Measurements from ENCODE around the gene GJB6.

The GJB6 gene

DNA sequence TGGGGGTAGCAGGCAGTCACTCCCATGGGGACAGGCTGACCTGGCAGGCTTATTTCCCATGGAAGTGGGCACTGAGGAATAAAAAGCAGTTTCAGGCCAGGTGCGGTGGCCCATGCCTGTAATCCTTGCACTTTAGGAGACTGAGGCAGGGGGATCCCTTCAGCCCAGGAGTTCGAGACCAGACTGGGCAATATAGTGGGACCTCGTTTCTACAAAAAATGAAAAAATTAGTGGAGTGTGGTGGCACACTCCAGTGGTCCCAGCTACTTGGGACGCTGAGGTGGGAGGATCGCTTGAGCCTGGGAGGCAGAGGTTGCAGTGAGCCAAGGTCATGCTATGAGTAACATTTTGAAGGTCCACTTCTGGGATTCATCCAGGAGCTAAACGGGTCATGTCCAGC, 45.3 kb downstream of the GJB6 start:
- DNase-seq (ENCODE audit: low spot score), result no peak

DNA sequence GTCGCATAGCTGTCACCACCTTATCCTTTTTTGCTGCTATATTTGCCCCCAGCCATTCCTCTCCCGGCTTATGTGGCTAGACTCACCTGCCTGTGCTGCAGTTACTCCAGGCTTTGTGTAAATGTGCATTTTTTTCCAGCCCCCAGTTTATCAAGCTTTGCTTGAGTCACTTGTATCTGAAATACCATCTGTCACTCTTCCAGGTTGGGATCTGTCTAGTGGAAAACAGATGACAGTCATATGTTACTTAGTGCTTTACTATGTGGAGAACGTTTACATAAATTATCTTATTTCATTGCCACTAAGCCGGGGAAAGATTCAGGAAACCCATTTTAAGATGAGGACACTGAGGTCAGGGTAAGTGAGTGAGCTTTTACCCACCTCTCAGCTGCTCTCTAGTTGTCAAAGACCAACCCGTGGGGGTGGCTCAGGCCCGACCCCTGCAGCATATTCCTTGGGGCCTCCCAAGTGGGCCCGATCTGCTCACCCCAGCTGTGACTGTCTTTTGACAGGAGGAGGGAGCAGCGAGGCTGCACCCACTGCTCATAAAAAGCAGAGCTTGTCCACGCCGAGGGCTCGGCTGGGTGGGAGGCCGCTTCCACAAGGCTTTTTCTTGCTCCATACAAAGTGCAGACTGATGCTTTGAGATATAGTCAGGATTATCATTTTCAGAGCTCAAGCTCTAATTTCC, 46.6 kb downstream of the GJB6 start:
- DNase-seq (ENCODE audit: low spot score), result no peak

GRCh38 chr13:20182231-20182846, 49.8 kb downstream of the GJB6 start:
- peak; percentile 50 for DNase-seq (ENCODE audit: low spot score)

GRCh38 chr13:20181188-20181587, 50.9 kb downstream of the GJB6 start:
- no peak for DNase-seq (ENCODE audit: low spot score)

- DNase-seq (ENCODE audit: low spot score), result no peak
These were observed 54.0 kb downstream of the GJB6 start for GRCh38 chr13:20178156-20178555.

- no peak for DNase-seq (ENCODE audit: low spot score)
These were observed 54.9 kb downstream of the GJB6 start for GRCh38 chr13:20177049-20177831.

DNA sequence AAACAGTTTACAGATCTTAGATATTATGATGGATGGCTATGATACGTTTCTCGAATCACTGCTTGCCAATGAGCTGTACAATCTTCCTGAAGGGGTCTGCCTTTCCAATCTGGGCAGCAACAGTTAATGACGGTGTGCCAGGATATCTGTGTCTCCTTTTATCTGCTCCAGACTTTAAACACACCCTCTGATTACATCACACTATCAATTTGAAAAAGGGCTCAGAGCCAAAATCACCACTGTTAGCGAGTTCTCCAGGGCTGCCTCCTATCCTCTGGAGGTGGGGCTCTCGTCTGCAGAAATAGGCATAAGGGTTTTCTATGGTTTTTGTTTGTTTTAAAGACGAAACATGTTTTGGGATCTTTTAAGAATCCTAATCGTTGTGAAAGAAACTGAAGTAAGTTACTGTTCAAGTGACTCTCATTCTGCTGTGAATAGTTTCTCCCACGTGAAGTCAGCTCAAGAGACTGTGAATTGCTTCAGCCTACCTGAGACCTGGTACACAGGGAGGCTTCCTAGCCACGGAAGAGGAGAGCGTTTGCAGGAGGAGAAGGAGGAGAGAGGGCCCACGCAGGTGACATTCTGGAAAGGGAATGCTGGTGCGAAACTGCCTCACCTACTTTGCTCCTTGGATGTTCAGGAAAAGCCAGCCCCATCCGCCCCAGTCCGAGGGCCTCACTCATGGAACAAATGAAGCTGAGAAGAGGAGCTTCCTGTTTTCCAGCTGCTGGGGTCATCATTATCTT, 56.0 kb downstream of the GJB6 start:
- DNase-seq (ENCODE audit: low spot score), result no peak

DNA sequence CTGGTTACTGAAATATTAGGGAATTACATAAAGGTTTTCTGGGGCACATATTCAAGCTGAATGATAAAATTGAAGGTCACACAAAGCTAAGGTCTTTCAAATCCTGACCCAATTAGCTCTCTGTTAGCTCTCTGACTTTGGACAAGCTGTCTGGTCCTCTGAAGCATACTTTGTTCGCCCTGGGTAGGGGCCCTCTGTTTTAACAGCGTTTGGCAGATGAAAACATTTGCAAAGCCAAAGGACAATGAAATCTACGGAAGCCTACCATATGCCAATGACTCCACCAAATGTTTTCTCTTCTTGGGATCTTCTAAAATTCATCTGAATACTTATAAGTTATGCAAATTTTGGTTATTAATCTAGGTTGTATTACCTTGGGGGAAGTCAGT, 56.7 kb downstream of the GJB6 start:
- no peak for DNase-seq (ENCODE audit: low spot score)

GRCh38 chr13:20174656-20175405, 57.3 kb downstream of the GJB6 start:
- DNase-seq (ENCODE audit: low spot score), result peak; percentile 27

DNA sequence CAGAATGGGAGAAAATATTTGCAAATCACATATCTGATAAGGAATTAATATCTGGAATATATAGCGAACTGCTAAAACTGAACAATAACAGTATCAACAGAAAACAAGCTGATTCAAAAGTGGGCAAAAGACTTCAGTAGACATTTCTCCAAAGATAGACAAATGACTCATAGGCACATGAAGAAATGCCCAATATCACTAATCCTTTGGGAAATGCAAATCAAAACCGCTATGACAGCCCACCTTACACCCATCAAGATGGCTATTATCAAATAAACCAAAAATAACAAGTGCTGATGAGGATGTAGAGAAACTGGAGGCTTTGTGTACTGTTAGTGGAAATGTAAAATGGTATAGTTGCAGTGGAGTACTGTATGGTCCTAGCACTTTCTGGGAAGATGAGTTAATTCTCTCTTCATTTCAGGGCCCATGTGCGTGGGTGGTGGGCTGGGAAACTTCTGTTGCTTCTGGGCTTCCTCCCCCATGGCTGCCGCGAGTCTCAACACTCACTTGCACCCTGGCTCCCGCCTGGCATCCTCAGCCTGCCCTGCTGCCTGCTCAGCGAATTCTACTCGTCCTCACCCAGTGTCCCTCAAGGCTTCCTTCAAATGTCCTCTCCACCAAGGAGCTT, 58.9 kb downstream of the GJB6 start:
- DNase-seq (ENCODE audit: low spot score), result no peak
